Vagina (tissue), 2 donors: ENCODE measurements around the gene TTC34.

Experiments used
- CTCF ChIP-seq, 3 experiments: fragments of 450-650 bp in 2 of 3; fragments of 200-600 bp in 1 of 3; sonication (generic) in 1 of 3; IDR thresholded peaks; one replicate each; pipeline ENCODE4 v1.5.1; 2017 to 2019; ENCODE audit warnings: antibody characterized with exemption in 3 of 3, mild to moderate bottlenecking in 2 of 3, moderate library complexity in 2 of 3
- POLR2AphosphoS5 ChIP-seq, 2 donors: sonication (generic); formaldehyde crosslinking; IDR thresholded peaks; one replicate each; pipeline ENCODE4 v1.9.0; 2017; ENCODE audit warnings: antibody characterized with exemption in 2 of 2, mild to moderate bottlenecking in 2 of 2, low read depth in 1 of 2; ENCODE audit not compliant: insufficient read depth in 1 of 2

GRCh38 chr1:2837823-2838222, 36.3 kb upstream of the TTC34 start:
- TF ChIP-seq CTCF (IDR thresholded peaks at IDR 0.05) = no peak
- no peak for TF ChIP-seq POLR2AphosphoS5 (IDR thresholded peaks at IDR 0.05; ENCODE audit: insufficient read depth in 1 of 2, low read depth in 1 of 2)
